NCI-H345 treated with DMSO at 0.1 percent for 48 hours (cell line): ENCODE results near the gene PXT1.
"Not testable (repeated sequence)": the region's sequence is repeated elsewhere in the genome, so short reads cannot be mapped to it uniquely, and the experiment has no call there.

Source experiments
- DNase-seq: peaks from one replicate; lab custom pipeline; 2025; ENCODE audit not compliant: unreplicated experiment; lab: John Stamatoyannopoulos, UW

PXT1 gene

GRCh38 chr6:36442671-36443470 lies at the start of gene PXT1, which contains the start of gene KCTD20:
Gene PXT1, minus strand, starts transcription at chr6:36442854. Its CDS starts 16,772 bp downstream, at chr6:36426082.
Gene KCTD20, plus strand, starts transcription at chr6:36443000. Its CDS starts 27,098 bp downstream, at chr6:36470098.
- DNase-seq: peak; percentile 46

GRCh38 chr6:36492092-36492491 lies 49.4 kb upstream of the PXT1 start:
- no peak for DNase-seq

- no peak for DNase-seq
Measured at GRCh38 chr6:36491378-36491965, 48.8 kb upstream of the PXT1 start.

- DNase-seq: no peak
Measured at GRCh38 chr6:36489426-36489825, 46.8 kb upstream of the PXT1 start.

- DNase-seq: no peak
Measured at GRCh38 chr6:36488221-36488620, 45.6 kb upstream of the PXT1 start.

GRCh38 chr6:36487698-36488097 lies 45.0 kb upstream of the PXT1 start:
- no peak for DNase-seq

- DNase-seq: no peak
Measured at GRCh38 chr6:36484736-36485135, 42.1 kb upstream of the PXT1 start.

GRCh38 chr6:36483326-36483725 lies 40.7 kb upstream of the PXT1 start:
- DNase-seq: not testable (repeated sequence)

- DNase-seq: no peak
Measured at GRCh38 chr6:36479256-36479655, 36.6 kb upstream of the PXT1 start.

GRCh38 chr6:36478051-36478526 lies 35.4 kb upstream of the PXT1 start:
- DNase-seq: no peak

GRCh38 chr6:36469946-36470345 lies 27.3 kb upstream of the PXT1 start:
- DNase-seq: no peak

- DNase-seq: no peak
Measured at GRCh38 chr6:36469148-36469661, 26.6 kb upstream of the PXT1 start.

GRCh38 chr6:36467625-36468024 lies 25.0 kb upstream of the PXT1 start:
- no peak for DNase-seq

- no peak for DNase-seq
Measured at GRCh38 chr6:36464233-36464632, 21.6 kb upstream of the PXT1 start.

- DNase-seq: no peak
Measured at GRCh38 chr6:36463676-36464075, 21.0 kb upstream of the PXT1 start.

- no peak for DNase-seq
Measured at GRCh38 chr6:36461646-36462045, 19.0 kb upstream of the PXT1 start.

- DNase-seq: no peak
Measured at GRCh38 chr6:36460916-36461315, 18.3 kb upstream of the PXT1 start.

- DNase-seq: no peak
Measured at GRCh38 chr6:36459501-36459900, 16.8 kb upstream of the PXT1 start.

GRCh38 chr6:36455486-36456027 lies 12.9 kb upstream of the PXT1 start:
- DNase-seq: no peak

- not testable (repeated sequence) for DNase-seq
Measured at GRCh38 chr6:36452897-36453296, 10.2 kb upstream of the PXT1 start.

GRCh38 chr6:36449173-36449572 lies 6.5 kb upstream of the PXT1 start:
- DNase-seq: not testable (repeated sequence)

GRCh38 chr6:36445621-36446020 lies 3.0 kb upstream of the PXT1 start:
- DNase-seq: no peak
